GM12865 (cell line): ENCODE measurements around the gene ECE2.
A peak's percentile ranks its signal among the peaks of the same experiment; 100 is the strongest.

Experiments used
- DNase-seq: peaks from one replicate; pipeline ENCODE4 v3.0.0; 2010; ENCODE audit warnings: low read depth
- H3K4me3 ChIP-seq: 2 replicates; pipeline ENCODE4 v1.5.1; 2011; ENCODE audit warnings: mild to moderate bottlenecking, low read depth, low read length, control low read depth
- CTCF ChIP-seq: IDR thresholded peaks from 2 replicates; pipeline ENCODE4 v1.5.1; 2011; ENCODE audit warnings: low read length, control low read depth, low read depth, inconsistent platforms; ENCODE audit not compliant: insufficient read depth; ENCODE audit errors: missing control alignments

Gene ECE2

GRCh38 chr3:184240384-184241140, 35.3 kb upstream of the ECE2 start:
- DNase-seq = no peak
- H3K4me3 ChIP-seq = no peak overlapping the region

GRCh38 chr3:184241141-184241446, 34.7 kb upstream of the ECE2 start:
- no peak for DNase-seq
- H3K4me3 ChIP-seq = no peak overlapping the region
- no peak for TF ChIP-seq CTCF

More at GRCh38 chr3:184240384-184241140, 35.3 kb upstream of the ECE2 start:
- no peak for TF ChIP-seq CTCF

DNA sequence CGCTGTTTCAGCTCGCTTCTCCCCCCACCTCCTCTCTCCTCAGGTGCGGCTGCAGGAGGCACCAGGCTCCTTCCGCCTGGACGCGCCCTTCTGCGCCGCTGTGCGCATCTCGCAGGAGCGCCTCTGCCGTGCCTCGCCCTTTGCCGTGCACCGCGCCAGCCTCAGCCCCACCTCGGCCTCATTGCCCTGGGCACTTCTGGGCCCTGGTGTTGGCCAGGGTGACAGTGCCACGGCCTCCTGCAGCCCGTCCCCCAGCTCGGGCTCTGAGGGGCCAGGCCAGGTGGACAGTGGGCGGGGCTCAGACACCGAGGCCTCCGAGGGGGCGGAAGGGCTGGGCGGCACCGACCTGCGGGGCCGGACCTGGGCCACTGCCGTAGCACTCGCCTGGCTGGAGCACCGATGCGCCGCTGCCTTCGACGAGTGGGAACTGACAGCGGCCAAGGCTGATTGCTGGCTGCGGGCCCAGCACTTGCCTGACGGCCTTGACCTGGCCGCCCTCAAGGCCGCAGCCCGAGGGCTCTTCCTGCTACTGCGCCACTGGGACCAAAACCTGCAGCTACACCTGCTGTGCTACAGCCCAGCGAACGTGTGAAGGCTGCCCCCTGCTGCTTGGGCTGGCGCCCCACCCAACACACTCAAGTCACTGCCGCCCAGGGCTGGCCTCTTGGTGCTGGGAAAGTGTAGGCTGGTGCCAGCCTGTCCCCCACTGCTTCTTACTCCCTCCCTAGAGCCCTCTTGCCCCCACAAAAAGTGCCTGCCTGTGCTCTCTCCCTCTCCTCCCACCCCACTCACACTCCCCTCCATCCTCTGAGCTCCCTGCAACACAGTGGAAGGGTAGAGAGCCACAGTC, 34.1 kb upstream of the ECE2 start:
- peak; percentile 30 for DNase-seq
- TF ChIP-seq CTCF = no peak
- no peak overlapping the region for H3K4me3 ChIP-seq

GRCh38 chr3:184242297-184242685, 33.5 kb upstream of the ECE2 start:
- DNase-seq = no peak
- H3K4me3 ChIP-seq = no peak overlapping the region
- TF ChIP-seq CTCF = no peak

DNA sequence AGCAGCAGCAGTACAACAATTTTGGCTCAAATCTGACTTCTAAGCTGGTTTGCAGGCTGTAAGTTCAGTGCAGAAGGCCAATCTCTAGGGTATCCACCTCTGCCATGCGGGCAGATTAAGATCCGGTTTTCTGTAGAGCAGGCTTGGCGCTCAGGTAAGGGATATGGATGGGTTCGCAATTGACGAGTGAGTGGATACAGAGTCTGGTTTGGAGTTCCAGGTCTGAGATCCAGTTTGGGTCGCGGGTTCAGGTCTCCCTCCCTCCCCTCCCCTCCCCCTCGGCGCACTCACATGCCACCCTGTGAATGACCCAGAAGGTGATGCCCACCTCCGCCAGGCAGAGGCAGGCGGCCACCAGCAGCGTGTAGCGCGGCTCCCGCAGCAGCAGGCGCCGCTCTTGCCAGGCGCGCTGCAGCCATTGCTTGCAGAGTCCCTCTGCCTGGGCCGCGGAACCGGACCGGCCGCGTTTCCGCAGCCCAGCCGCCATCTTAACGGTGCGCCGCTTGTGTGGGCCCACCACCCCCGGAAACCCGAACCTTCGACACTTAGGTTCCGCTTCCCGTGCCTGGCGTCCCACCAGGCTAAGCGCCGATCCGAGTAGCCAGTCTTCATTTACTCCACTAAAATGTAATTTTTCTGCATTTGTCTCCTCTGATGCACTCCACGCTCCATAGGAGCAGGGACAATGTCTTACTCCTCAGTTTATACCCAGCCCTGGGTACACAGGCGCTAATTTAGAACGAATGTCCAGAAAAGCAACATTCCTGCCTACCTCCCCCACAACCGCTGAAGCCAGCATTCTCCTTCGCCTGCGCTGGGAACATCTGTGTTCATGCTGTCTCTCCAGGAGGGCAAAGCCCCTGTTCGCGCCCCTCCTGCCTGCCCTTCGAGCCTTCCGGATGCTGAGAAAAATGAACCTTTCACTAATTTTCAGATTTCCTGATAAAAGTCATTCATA, 27.1 kb upstream of the ECE2 start, which contains the start of gene ALG3:
Gene ALG3, minus strand, starts transcription at position 509 of the 958 bp plus-strand sequence. Its CDS starts 22 bp downstream, at position 487.
- TF ChIP-seq CTCF = no peak
- H3K4me3 ChIP-seq = peak within 1 kb of the TSS; percentile 86
- DNase-seq = peak; percentile 94

DNA sequence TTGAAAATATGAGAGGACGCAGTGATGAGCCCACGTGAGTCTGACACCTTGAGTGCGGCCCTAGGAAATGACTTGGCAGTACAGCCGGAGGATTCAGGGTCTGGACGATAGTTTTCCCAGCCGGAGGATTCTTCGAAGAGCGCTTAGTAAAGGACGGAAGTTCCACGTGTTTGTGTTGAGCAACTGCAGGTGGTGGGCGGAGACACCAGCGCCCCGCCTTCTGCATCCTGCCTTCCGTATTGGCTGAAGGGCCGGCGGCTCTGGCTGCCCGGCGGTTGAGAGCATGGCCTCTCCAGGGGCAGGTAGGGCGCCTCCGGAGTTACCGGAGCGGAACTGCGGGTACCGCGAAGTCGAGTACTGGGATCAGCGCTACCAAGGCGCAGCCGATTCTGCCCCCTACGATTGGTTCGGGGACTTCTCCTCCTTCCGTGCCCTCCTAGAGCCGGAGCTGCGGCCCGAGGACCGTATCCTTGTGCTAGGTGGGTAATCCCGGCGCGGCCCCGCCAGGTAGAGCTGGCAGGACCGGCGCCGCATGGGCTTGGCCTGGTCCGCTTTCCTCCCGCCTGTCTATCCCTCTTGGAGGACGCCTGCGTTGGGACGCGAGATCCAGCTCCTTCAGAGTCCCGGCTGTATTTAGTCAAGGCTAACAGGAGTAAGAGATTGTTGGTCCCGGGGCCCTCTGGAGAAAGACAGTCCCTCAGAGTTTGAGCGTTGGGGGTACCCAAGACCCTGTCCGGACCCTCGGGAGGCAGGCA, 26.2 kb upstream of the ECE2 start, which contains the start of gene EEF1AKMT4:
Gene EEF1AKMT4, plus strand, starts transcription at position 261 of the 755 bp plus-strand sequence. Its CDS starts 23 bp downstream, at position 284.
- DNase-seq = peak; percentile 99
- peak; percentile 12 for TF ChIP-seq CTCF
- H3K4me3 ChIP-seq = peak within 1 kb of the TSS; percentile 86
